GM12873 (cell line): ENCODE data around the gene TMEM252.

Experiments
- TF ChIP-seq, protein P1 (sequence below): IDR thresholded peaks from 2 replicates; pipeline ENCODE4 v1.5.1; 2012; ENCODE audit warnings: low read depth, mild to moderate bottlenecking, moderate library complexity, low read length, control low read depth; ENCODE audit not compliant: insufficient read depth; ENCODE audit errors: missing control alignments

Gene TMEM252

DNA sequence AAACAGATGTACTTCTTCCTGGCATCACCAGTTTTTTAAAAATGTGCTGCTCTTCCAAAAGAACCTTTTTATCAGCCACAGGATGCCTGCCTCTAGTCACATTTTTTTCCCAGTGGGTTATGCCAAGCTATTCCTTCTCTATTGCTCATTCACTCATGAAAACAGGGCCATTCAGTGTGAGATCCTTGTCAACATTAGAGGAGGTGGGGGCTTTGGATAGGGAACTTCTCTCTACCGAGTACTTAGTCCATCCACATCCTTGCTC lies 3.1 kb downstream of the TMEM252 start:
- TF ChIP-seq, protein P1, sequence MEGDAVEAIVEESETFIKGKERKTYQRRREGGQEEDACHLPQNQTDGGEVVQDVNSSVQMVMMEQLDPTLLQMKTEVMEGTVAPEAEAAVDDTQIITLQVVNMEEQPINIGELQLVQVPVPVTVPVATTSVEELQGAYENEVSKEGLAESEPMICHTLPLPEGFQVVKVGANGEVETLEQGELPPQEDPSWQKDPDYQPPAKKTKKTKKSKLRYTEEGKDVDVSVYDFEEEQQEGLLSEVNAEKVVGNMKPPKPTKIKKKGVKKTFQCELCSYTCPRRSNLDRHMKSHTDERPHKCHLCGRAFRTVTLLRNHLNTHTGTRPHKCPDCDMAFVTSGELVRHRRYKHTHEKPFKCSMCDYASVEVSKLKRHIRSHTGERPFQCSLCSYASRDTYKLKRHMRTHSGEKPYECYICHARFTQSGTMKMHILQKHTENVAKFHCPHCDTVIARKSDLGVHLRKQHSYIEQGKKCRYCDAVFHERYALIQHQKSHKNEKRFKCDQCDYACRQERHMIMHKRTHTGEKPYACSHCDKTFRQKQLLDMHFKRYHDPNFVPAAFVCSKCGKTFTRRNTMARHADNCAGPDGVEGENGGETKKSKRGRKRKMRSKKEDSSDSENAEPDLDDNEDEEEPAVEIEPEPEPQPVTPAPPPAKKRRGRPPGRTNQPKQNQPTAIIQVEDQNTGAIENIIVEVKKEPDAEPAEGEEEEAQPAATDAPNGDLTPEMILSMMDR: no peak

GRCh38 chr9:68536876-68537615 lies 3.6 kb downstream of the TMEM252 start:
- TF ChIP-seq, protein P1: no peak

DNA sequence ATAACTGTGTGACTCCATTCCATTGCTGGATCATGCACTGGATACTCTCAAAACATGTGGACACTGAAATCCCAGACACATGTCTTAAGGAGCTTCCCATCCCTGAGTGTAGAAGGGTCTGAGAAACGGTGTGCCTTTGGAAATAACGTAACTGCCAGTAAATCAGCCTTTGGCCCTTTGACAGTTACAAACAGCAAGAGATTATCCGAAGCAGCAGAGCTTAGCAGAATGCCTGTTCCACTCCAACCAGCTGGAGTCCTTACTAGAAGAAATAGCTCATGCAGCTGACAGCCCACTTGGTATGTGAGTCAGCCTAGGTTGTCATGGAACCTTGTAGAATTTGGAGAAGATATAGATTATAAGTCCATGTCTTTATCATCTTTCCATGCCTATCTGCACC lies 7.0 kb downstream of the TMEM252 start:
- TF ChIP-seq, protein P1: no peak

DNA sequence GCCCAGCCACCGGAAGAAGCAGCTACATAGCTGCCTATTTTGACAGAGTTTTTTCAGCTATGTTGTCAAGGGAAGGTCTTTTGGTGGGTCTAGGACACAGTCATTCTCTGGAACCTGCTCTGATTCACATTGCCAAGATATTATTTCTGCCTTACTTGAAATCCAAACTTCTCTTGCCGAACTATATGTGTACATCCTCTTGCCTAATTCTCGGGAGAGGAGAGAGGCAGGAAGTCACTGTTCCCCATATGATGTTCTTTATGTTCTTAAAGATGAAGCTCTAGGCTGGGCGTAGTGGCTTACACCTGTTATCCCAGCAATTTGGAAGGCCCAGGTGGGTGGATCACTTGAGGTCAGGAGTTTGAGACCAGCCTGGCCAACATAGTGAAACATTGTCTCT lies 8.6 kb downstream of the TMEM252 start:
- TF ChIP-seq, protein P1: no peak

- TF ChIP-seq, protein P1: no peak
These were observed 10.1 kb downstream of the TMEM252 start for GRCh38 chr9:68530618-68531017.

DNA sequence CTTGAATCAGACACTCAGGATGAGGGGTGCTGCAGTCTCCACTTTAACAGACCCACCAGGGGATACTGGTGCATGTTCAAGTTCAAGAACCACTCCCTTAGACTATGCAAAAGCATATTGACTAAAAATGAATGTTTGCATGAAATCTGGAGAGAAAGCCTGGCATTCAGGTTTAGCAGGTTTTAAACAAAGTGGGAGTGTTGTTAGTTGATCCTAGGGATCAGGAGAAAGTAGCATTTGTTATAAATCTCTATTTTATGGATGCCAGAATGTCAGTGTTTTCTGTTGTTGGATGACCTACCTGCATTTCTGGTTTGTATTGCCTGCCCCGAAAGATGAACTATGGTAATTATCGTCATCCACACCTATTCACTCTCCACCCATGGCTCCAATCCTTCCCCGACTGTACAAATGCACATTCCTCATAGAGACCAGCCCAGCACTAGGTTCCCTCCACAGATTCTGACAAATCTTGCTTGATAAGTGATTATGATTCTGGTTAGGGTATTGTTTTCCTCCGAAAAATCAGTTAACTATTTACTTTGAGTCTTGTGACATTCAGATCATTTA lies 17.2 kb downstream of the TMEM252 start:
- TF ChIP-seq, protein P1: no peak

GRCh38 chr9:68522954-68523353 lies 17.7 kb downstream of the TMEM252 start:
- TF ChIP-seq, protein P1: no peak
